ENCODE data around the gene FPGS. TPM values are rescaled to one million over a fixed set of nuclear protein-coding genes. Genes with fewer than 3 reads are reported as not detected.
A peak's percentile ranks its signal among the peaks of the same experiment; 100 is the strongest.
"Not testable (repeated sequence)": the region's sequence is repeated elsewhere in the genome, so short reads cannot be mapped to it uniquely, and the experiment has no call there.

FPGS gene
- total RNA-seq, 1 donor from 2014 or later: 30.2 TPM

DNA sequence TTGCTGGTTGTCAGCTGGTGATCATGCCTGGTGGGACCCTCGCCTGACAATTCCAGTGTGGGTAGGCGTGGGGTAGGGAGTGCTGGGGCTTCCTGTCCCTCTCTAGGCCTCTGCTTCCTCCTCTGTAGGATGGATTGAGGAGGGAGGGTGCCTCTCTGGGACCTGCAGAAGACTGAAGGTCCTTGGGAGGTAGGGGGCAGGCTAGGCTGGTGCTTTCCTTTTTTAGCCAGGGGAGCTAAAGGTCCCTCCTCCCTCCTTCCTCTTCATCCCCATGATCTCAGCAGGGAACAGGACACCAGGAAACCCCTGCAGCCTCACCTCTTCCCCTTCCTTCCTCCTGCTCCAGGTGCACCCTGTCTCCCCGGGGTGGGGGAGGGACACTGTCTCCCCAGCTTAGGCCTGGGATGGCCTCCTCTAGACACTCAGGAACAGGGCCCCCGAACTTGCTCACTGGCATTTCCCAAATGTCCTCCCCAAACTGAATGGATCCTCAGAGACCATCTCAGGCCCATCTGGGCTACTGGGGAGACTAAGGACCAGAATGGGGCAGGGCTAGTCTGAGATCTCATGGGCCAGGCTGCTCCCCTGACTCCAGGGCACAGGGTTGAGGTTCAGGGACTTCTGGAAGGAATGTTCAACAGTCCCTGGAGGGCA, 32.6 kb upstream of the FPGS start:
- intact Hi-C loops (cut with DNase I): no loop called here
- ATAC-seq: no peak
- DNase-seq (ENCODE audit: missing footprints): no peak

DNA sequence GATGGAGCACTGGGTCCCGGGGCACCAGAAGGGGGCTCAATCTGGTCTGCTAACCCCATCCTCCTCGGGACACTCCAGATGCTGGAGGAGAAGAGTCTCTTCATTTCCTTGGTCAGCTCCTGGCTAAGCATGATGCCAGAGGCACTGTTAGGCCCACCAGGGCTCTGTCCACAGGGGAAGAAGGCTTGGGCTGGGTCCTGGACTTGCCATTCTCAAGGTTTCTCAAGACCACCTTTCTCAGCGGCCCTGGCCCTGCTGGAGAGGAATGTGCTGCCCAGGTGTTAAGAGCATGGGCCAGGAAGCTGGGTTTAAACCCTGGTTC, 32.1 kb upstream of the FPGS start:
- intact Hi-C loops (cut with DNase I): no loop called here
- DNase-seq (ENCODE audit: missing footprints): no peak
- no peak for ATAC-seq

DNA sequence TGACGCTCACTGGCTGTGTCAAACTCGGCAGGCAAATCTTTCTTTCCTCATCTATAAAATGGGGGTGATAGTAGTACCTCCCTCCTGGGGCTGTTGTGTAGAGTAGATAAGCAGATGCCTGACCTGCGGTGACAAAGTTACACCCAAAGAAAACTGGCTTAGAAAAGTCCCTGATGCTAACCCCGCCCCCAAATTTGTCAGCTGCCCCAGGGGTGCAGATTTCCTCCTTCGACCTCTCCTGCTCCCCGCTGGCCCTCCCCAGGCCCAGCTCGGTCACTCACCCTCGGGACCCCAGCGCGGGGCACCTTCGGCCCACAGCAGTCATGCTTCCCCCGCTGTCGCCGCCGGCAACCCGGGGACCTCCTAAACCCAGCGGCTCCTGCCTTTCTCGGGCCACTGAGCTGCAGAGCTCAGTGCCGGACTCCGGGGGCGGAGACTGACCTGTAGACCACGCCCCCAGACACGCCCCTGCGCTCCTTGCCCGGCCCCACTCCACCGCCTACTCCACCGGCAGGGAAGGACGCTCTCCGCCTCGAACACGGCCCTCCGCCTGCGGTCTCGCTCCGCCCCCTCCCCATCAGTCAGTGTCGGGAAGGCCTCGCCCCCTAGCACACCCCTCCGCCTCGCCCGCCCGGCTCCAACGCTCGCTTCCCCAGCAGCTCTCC, 31.6 kb upstream of the FPGS start:
- intact Hi-C loops (cut with DNase I): no loop called here
- DNase-seq (ENCODE audit: missing footprints) (peak; percentile 100), ATAC-seq (peak; percentile 98)

DNA sequence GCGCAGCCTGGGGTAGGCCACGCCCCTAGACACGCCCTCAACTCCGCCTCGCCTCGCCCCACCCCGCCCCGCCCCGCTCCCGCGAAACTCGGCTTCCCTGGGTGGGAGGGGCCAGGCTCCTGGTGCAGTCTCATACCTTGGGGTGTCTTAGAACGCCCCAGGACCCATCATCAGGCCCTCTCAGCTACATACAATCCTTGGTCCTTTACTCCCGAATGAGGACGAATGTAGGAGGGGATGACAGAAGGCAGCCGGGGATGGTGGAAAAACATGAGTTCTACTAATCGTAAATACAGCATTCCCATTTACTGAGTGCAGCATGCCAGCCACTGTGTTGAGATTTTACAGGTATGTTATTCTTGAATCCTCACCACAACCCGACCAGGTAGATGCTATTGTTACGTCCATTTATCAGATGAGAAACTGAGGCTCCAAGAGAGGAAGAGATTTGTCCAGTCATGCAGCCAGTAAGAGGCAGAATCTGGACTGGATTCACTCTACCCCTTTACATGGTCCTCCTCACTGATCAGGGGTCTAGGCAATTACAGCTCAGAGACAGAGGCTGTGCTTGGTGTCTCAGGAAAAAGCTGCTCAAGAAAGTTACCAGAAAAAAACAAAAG, 31.0 kb upstream of the FPGS start:
- no peak for ATAC-seq
- DNase-seq (ENCODE audit: missing footprints): no peak
- intact Hi-C loops (cut with DNase I): no loop called here

DNA sequence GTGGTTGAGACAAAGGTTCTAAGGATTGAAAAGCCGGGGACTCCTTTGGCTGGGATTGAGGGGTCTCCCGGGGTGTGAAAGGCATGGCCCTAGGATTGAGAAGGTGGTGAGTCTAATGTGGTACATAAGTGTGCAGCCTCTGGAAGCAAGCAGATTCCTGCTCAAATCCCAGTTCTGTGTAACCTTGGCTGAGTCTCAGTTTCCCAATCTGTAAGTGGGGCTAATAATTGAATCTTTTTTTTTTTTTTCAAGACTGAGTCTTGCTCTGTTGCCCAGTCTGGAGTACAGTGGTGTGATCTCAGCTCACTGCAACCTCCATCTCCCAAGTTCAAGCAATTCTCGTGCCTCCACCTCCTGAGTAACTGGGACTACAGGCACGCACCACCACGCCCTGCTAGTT, 30.1 kb upstream of the FPGS start:
- DNase-seq (ENCODE audit: missing footprints) (no peak), ATAC-seq (no peak)
- intact Hi-C loops (cut with DNase I): no loop called here

DNA sequence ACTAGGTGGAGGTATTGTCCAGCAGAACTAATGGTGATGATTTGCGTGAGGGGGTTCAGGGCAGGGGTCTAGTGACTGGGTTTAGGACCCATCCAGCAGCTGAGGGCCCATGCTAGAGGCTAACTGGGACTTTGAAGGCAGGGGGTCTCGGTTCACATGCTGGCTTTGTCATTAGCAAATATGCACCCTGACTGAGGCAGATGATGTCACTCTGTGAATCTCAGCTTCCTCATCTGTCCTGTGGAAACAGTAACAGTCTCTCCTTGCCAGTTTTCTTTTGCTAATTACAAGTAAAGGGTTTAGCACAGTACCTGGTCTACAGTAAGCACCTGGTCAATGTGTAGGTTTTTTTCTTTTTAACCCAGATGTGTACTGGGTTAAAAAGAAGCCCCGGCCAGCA, 29.4 kb upstream of the FPGS start:
- intact Hi-C loops (cut with DNase I): no loop called here
- no peak for DNase-seq (ENCODE audit: missing footprints)
- no peak for ATAC-seq

DNA sequence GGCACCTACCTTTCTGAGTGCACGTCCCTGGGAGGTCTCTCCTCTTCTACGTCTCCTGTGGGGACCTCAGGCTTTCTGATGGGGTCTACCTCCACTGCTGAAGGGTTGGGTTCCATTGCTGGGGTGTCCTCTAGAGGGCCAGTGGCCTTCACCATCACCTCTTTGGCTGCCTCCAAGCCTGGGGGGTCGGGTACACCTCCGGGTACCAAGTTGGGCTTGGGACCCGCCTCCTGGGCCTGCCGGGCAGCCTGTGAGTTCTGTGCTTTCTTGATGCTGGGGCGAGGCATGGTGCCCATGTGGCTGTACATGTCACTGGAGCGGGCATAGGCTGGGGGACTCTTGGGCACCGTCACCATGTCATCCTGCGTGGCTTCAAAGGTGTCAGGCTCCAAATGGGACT, 28.7 kb upstream of the FPGS start:
- intact Hi-C loops (cut with DNase I): no loop called here
- DNase-seq (ENCODE audit: missing footprints) (no peak), ATAC-seq (no peak)

DNA sequence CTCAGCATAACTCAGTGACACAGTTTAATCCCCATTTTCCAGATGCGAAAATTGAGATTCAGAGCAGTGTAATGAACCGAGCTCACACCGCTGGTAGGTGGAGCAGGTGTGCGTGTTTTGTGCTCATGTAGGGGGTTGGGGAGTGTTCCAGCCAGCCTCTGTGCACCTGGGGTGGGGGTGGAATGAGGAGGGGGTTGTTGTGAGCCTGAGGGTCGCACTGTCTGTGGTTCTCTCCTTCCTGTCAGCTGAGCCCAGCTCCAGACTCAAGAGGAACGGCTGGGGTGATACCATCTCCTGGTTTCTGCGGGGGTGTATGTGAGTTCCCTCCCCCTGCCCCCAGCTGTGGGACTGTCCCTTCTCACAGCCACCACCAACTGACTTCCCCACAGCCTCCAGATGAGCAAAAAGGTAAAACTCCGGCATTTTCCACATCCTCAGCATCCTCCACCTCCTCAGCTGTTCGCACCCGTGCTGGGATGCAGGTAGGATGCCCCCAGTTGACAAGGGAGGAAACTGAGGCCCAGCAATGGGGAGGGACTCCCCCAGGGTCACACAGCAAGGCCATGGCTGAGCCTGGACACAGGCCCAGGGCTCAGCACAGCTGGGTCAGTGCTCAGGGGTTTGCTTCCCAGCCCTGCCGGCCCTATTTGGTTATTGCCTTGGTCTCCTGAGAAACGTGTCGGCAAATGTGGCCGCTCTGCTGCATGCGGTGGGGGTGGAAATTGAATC, 26.3 kb upstream of the FPGS start:
- intact Hi-C loops (cut with DNase I): no loop called here

DNA sequence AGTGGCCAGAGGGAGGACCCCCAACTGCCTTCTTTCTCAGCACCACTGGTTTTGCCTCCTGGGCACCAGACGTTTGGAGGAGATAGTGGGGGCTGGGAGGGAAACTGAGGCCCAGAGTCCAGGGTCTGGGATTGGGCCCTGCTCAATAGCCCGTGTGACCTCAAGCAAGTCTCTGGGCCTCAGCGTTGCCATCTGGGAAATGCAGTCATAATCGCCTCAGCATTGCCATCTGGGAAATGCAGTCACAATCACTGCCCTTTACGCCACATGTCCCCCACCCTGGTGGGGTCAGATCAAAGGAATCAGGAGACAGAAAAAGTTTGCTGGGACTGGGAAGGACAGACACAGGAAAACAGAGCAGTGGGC, 25.8 kb upstream of the FPGS start:
- intact Hi-C loops (cut with DNase I): no loop called here
- ATAC-seq: no peak
- DNase-seq (ENCODE audit: missing footprints): no peak

More for the DNA sequence above, 26.3 kb upstream of the FPGS start:
- DNase-seq (ENCODE audit: missing footprints) (no peak), ATAC-seq (no peak)

DNA sequence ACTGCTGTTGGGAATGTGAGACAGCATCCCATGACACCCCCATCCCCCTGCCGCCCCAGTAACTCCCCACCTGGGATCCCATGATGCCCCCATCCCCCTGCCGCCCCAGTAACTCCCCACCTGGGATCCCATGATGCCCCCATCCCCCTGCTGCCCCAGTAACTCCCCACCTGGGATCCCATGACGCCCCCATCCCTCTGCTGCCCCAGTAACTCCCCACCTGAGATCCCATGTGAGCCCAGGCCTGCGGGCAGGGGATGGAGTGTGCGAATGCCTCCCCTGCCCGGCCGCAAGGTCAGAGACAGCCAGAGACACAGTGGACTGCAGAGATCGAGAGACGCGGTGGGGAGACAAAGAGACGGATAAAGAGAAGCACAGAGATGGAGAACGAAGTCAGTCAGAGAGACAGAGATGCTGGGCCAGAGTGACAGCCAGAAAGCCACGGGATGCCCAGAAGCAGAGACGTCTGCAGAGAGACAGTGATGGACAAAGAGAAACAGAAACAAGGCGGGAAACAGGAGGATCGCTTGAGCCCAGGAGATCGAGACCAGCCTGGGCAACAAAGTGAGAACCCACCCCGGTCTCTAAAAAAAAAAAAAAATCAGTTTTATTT, 25.2 kb upstream of the FPGS start:
- ATAC-seq (no peak), DNase-seq (ENCODE audit: missing footprints) (no peak)
- intact Hi-C loops (cut with DNase I): no loop called here

DNA sequence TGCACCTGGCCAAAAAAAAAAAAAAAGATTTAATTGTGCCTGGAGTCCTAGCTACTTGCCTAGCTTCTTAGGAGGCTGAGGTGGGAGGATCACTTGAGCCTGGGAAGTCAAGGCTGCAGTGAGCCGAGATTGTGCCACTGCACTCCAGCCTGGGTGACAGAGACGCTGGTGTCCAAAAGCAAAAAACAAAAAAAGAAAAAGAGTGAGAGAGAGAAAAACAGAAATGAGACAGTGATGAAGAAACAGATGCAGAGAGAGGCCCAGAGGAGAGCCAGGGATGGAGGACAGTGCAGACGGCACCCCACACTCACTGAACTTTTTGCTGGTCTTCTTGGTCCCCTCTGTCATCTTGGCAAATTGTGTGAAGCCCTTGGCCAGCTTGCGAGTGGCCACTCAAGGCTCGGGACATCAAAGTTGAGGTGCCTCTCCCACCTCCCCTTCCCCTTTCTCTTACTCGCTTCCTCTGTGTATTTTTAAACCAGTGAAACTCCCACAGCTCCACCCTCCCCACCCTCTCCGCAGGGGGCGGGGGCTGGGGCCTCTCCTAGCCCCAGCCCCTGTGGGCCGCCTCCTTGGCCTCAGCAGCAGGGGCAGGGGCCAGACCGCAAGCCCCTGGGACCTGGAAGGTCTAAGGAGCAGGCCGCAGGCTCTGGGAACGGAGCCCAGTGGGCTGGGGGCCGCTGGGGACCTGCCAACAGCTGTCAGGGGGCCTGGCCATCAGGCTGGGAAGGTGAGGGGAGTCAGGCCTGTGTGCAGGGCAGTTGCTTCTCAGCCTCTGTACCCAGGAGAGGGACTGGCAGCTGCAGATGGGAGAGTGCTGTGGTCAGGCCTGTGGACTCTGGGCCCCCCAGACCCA, 24.2 kb upstream of the FPGS start, which contains the start of gene SH2D3C:
Gene SH2D3C (minus strand): TSS at position 387 of the 856 bp plus-strand sequence. CDS start 39 bp downstream, at position 348.
- ATAC-seq (peak; percentile 64), DNase-seq (ENCODE audit: missing footprints) (peak; percentile 85)
- intact Hi-C loops (cut with DNase I): no loop called here

DNA sequence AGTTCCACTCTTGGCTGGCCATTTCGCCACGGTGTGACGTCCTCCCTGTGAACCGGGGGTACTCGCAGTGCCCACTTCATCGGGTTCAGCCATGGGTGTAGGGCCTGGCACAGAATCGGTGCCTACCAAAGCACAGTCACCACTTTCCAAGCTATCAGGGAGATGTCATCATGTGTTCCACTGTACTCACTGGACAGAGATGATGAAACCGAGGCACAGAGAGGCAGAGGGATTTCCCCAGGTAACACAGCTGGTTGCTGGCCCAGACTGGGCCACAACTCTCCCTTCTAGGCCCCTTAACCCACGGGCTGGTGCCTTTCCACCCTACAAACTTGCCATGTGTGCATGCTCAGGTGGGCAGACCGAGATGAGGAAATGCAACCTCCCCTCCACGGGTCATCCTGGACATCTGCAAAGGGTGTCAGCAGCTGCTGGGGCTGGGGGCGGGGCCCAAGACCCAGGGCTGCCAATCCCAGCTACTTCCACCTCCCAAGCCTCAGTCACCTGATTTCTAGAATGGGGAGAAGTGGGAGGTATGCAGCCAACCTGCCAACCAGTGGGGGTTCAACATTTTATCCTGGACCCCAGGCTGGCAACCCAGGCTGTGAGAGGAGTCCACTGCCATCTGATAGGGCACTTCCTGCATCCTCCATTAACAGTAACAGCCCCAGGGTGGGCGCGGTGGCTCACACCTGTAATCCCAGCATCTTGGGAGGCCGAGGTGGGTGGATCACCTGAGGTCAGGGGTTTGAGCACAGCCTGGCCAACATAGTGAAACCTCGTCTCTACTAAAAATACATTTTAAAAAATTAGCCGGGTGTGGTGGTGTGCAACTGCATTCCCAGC, 23.3 kb upstream of the FPGS start:
- intact Hi-C loops (cut with DNase I): no loop called here
- ATAC-seq: peak; percentile 20
- no peak for DNase-seq (ENCODE audit: missing footprints)

DNA sequence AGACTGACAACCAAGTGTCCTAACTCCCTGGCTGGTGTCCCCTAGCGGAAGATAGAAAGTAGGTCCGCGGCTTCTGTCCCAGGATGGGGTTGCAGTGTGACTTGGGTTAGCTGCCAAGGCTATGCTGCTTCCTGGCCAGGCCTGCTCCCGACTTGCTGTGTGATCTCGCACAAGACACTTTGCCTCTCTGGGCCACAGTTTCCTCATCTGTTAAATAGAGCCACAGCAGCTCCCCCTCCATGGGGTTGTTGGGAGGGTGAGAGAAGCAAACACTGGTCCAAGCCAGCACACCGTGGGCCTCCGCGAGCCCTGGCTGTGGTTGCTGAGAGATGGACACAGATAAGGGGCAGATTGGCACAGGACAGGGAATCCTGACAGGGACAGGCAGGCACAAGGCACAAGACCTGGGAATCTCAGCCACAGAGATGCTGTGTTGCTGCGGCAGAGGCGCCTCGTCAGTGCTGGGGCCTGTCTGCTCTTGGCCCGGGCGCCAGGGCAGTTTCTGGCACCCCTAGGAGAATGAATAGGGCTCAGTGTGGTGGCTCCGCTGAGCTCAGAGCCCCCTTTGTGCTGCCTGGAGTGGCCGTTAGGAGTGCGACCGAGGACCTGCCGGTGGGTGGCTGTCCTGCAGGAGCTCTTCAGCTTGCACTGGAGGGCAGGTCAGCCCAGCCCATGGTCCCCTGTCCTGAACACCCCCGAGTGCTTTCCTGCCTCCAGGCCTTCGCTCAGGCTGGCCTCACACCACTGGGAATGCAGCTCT, 22.4 kb upstream of the FPGS start:
- ATAC-seq: no peak
- intact Hi-C loops (cut with DNase I): no loop called here
- DNase-seq (ENCODE audit: missing footprints): no peak

DNA sequence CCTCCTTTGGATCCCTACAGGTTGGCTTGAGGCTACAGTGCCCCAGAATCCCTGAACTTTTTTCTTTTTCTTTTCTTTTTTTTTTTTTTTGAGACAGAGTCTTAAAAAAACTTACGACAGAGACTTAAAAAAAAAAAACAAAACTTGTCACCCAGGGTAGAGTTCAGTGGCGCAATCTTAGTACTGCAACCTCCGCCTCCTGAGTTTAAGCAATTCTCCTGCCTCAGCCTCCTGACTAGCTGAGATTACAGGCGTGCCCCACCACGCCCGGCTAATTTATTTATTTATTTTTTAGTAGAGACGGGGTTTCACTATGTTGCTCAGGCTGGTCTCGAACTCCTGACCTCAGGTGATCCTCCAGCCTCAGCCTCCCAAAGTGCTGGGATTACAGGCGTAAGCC, 21.8 kb upstream of the FPGS start:
- DNase-seq (ENCODE audit: missing footprints); intact Hi-C loops (cut with DNase I); ATAC-seq: not testable (repeated sequence)

DNA sequence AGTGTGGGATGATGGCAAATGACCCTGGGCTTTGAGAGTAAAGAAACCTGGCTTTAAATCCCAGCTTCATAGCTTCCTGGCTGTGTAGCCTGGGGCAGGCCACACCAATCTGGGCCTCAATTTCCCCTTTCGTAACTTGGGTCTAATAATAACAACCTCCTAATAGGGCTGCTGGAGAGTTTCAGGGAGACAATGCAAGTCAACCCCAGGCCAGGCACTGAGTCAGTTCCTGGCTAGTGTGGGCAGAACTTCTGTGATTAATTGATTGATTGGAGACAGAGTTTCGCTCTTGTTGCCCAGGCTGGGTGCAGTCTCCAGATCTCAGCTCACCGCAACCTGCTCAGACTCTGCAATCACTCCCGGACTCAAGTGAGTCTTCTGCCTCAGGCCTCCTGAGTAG, 20.9 kb upstream of the FPGS start:
- DNase-seq (ENCODE audit: missing footprints): no peak
- intact Hi-C loops (cut with DNase I): no loop called here
- ATAC-seq: no peak

DNA sequence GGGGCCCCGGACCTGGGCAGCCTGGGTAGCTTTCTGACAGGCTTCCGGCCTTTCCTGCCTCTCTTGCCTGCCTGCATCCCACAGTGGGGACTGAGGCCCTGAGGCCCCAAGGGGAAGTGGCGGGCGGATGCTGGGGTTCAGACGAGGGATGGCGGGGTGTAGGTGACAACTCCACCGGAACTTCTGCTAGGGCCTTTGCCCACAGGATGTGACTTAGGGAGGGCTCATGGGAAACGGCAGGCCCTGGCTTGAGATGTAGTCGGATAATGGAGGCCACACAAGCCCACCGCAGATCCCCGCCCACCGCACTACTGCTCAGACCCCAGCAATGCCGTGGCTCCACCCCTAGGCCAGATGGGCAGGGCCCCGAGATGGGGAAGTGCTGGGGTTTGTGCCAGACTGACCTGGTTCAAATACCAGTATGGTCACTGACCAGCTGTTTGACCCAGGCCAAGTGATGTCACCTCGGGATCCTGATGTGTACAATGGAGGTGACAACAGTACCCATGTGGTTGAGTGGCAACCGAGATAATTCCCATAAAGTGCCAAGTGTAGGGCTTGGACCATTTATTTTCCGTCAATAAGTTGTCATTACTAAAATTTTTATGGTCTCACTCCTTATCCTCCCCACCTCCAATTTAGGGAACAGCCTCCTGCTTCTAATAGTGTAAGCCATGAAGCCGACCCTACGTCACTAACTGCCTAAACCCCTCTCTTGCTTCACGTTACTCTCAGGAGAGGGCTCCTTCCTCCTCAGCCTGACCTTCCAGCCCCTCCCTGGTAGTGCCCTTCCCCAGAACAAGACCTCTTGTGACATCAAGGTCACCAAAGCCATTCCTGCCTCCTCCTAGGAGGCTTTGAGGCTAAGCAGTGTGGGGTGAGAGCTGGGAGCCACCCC, 19.3 kb upstream of the FPGS start:
- DNase-seq (ENCODE audit: missing footprints) (peak; percentile 83), ATAC-seq (no peak)
- intact Hi-C loops (cut with DNase I): loop anchor here (2.0 kb wide), 1 partner anchor 193 kb away; no protein-coding TSS in a partner anchor
